HL-60 (cell line): Measurements from ENCODE around the gene SPATA3.
"Not testable (repeated sequence)": the region's sequence is repeated elsewhere in the genome, so short reads cannot be mapped to it uniquely, and the experiment has no call there.

ENCODE experiments used
- GABPA ChIP-seq: IDR thresholded peaks from 2 replicates; pipeline ENCODE4 v1.6.1; 2012; ENCODE audit warnings: low read depth
- SPI1 ChIP-seq: IDR thresholded peaks from 2 replicates; pipeline ENCODE4 v1.6.1; 2012; ENCODE audit warnings: low read depth, mild to moderate bottlenecking, borderline replicate concordance
- TF ChIP-seq, protein P1 (sequence below): IDR thresholded peaks from one replicate; pipeline ENCODE4 v1.5.1; 2011; ENCODE audit warnings: low read length, control low read depth, inconsistent platforms; ENCODE audit not compliant: insufficient read depth
- TF ChIP-seq, protein P2 (sequence below): IDR thresholded peaks from 2 replicates; pipeline ENCODE4 v1.6.1; 2012; ENCODE audit warnings: low read depth; ENCODE audit not compliant: insufficient replicate concordance

DNA sequence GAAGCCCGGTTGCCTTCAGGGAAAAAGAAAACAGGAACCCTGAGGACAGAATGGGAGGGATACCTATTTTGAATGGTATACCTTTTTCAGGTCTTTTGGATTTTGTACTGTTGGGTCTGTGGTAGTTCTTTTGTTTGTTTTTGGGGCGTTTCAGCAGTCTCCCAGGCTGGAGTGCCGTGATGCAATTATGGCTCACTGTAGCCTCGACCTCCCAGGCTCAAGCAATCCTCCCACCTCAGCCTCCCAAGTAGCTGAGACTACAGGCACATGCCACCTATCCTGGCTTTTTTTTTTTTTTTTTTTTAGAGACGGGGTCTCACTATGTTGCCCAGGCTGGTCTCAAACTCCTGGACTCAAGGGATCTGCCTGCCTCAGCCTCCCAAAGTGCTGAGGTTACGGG, 27.6 kb upstream of the SPATA3 start:
- TF ChIP-seq, protein P1, sequence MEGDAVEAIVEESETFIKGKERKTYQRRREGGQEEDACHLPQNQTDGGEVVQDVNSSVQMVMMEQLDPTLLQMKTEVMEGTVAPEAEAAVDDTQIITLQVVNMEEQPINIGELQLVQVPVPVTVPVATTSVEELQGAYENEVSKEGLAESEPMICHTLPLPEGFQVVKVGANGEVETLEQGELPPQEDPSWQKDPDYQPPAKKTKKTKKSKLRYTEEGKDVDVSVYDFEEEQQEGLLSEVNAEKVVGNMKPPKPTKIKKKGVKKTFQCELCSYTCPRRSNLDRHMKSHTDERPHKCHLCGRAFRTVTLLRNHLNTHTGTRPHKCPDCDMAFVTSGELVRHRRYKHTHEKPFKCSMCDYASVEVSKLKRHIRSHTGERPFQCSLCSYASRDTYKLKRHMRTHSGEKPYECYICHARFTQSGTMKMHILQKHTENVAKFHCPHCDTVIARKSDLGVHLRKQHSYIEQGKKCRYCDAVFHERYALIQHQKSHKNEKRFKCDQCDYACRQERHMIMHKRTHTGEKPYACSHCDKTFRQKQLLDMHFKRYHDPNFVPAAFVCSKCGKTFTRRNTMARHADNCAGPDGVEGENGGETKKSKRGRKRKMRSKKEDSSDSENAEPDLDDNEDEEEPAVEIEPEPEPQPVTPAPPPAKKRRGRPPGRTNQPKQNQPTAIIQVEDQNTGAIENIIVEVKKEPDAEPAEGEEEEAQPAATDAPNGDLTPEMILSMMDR, result not testable (repeated sequence)
- not testable (repeated sequence) for TF ChIP-seq GABPA, SPI1
- TF ChIP-seq, protein P2, sequence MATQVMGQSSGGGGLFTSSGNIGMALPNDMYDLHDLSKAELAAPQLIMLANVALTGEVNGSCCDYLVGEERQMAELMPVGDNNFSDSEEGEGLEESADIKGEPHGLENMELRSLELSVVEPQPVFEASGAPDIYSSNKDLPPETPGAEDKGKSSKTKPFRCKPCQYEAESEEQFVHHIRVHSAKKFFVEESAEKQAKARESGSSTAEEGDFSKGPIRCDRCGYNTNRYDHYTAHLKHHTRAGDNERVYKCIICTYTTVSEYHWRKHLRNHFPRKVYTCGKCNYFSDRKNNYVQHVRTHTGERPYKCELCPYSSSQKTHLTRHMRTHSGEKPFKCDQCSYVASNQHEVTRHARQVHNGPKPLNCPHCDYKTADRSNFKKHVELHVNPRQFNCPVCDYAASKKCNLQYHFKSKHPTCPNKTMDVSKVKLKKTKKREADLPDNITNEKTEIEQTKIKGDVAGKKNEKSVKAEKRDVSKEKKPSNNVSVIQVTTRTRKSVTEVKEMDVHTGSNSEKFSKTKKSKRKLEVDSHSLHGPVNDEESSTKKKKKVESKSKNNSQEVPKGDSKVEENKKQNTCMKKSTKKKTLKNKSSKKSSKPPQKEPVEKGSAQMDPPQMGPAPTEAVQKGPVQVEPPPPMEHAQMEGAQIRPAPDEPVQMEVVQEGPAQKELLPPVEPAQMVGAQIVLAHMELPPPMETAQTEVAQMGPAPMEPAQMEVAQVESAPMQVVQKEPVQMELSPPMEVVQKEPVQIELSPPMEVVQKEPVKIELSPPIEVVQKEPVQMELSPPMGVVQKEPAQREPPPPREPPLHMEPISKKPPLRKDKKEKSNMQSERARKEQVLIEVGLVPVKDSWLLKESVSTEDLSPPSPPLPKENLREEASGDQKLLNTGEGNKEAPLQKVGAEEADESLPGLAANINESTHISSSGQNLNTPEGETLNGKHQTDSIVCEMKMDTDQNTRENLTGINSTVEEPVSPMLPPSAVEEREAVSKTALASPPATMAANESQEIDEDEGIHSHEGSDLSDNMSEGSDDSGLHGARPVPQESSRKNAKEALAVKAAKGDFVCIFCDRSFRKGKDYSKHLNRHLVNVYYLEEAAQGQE, result not testable (repeated sequence)
